ENCODE data around the gene CTDSP1.

DNA sequence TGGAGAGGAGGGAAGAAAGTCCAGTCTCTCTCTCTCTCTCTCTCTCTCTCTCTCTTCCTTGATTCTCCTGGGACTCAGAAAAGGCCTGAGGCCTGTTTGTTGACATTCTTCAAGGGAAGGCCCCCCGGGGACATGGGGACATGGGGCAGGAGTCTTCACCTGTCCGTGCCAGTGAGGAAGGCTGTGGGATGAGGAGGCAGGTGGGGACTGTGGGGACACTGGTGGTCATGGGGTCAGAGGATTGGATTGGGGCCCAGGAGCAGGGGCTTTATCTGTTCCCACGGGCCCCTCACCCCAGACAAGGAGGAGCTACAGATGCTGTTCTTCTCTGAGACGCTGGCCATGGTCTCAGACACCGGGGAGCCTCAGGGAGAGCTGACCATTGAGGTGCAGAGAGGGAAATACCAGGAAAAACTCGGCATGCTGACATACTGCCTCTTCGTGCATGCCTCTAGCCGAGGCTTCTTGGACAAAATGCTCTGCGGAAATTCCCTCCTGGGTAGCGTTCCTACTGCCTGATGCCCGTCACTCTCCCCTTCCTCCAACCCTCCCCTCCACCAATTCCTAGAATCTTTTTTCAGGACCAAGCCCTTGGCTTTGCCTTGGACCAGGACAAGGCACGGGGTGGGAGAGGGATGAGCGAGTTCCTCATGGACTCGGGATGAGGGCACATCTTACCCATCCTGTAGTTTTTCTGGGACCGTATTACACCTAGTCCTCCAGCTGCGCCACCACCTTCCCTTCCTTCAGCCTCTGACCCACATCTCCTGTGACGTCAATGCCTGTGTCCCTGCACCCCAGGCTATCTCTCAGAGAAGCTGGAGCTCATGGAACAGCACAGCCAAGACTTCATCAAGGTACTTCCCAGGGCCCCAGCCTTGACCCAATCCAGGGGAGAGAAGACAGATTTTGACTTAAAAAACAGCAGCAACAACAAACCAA is 42.2 kb upstream of the CTDSP1 start:
- TF ChIP-seq, protein P1, sequence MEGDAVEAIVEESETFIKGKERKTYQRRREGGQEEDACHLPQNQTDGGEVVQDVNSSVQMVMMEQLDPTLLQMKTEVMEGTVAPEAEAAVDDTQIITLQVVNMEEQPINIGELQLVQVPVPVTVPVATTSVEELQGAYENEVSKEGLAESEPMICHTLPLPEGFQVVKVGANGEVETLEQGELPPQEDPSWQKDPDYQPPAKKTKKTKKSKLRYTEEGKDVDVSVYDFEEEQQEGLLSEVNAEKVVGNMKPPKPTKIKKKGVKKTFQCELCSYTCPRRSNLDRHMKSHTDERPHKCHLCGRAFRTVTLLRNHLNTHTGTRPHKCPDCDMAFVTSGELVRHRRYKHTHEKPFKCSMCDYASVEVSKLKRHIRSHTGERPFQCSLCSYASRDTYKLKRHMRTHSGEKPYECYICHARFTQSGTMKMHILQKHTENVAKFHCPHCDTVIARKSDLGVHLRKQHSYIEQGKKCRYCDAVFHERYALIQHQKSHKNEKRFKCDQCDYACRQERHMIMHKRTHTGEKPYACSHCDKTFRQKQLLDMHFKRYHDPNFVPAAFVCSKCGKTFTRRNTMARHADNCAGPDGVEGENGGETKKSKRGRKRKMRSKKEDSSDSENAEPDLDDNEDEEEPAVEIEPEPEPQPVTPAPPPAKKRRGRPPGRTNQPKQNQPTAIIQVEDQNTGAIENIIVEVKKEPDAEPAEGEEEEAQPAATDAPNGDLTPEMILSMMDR (IDR thresholded peaks at IDR 0.05; ENCODE audit: borderline replicate concordance, extremely low read depth, low read length, poor library complexity, severe bottlenecking) = no peak
- TF ChIP-seq EZH2 (IDR thresholded peaks at IDR 0.05; ENCODE audit: borderline replicate concordance, low read depth, low read length, severe bottlenecking) = no peak

All from DND-41 (cell line).